Stimulated activated CD4-positive, alpha-beta T cell treated with anti-CD3 and anti-CD28 coated beads, TNF-alpha, amount 100 ng/mL, for 48 hours (primary cell): Measurements from ENCODE around the gene ARID1B.

ENCODE experiments used
- DNase-seq, 3 donors: peaks; one replicate each; pipeline ENCODE4 v3.0.0-alpha.2; 2020; ENCODE audit warnings: low read depth in 3 of 3

Gene ARID1B

GRCh38 chr6:157224178-157224950 lies 447.2 kb downstream of the ARID1B start:
- no peak for DNase-seq

- DNase-seq: no peak
These were observed 447.9 kb downstream of the ARID1B start for GRCh38 chr6:157224951-157225574.

- no peak for DNase-seq
These were observed 448.4 kb downstream of the ARID1B start for GRCh38 chr6:157225575-157225995.

GRCh38 chr6:157226026-157226625 lies 448.9 kb downstream of the ARID1B start:
- no peak for DNase-seq

- DNase-seq: no peak
These were observed 449.6 kb downstream of the ARID1B start for GRCh38 chr6:157226761-157227160.

- DNase-seq: no peak
These were observed 450.3 kb downstream of the ARID1B start for GRCh38 chr6:157227202-157228166.

GRCh38 chr6:157228426-157229131 lies 451.4 kb downstream of the ARID1B start:
- no peak for DNase-seq

- no peak for DNase-seq
These were observed 452.0 kb downstream of the ARID1B start for GRCh38 chr6:157229132-157229618.

- DNase-seq: no peak
These were observed 452.5 kb downstream of the ARID1B start for GRCh38 chr6:157229713-157230112.

- no peak for DNase-seq
These were observed 453.7 kb downstream of the ARID1B start for GRCh38 chr6:157230910-157231309.

GRCh38 chr6:157232161-157232895 lies 455.1 kb downstream of the ARID1B start:
- no peak for DNase-seq

- DNase-seq: no peak
These were observed 456.0 kb downstream of the ARID1B start for GRCh38 chr6:157233156-157233555.

GRCh38 chr6:157233686-157234085 lies 456.5 kb downstream of the ARID1B start:
- no peak for DNase-seq

- DNase-seq: peak in 2 of 3 donors; percentile 31 to 35
These were observed 458.4 kb downstream of the ARID1B start for GRCh38 chr6:157235600-157236039.

GRCh38 chr6:157236040-157236725 lies 459.0 kb downstream of the ARID1B start:
- peak in 1 of 3 donors; percentile 16 for DNase-seq

- DNase-seq: no peak
These were observed 461.2 kb downstream of the ARID1B start for GRCh38 chr6:157238346-157238745.

- DNase-seq: no peak
These were observed 462.0 kb downstream of the ARID1B start for GRCh38 chr6:157239148-157239547.

GRCh38 chr6:157239671-157240058 lies 462.5 kb downstream of the ARID1B start:
- no peak for DNase-seq
